PC-9 (cell line): ENCODE measurements around the gene PIAS4. TPM values are rescaled to one million over a fixed set of nuclear protein-coding genes. Genes with fewer than 3 reads are reported as not detected.
"Not testable (repeated sequence)": the region's sequence is repeated elsewhere in the genome, so short reads cannot be mapped to it uniquely, and the experiment has no call there.

ENCODE experiments used
- BruUV-seq: library from RNA; stranded (reverse); fragments of 400-500 nt; replicated peaks from 2 replicates; lab custom pipeline; 2021; lab: Mats Ljungman, UMichigan
- CTCF ChIA-PET: fragments of 300-600 bp; sonication (Branson Sonifier 250); formaldehyde crosslinking; loops from one replicate; lab custom pipeline; 2022; ENCODE audit warnings: antibody characterized with exemption; lab: Charles Lee
- POLR2A ChIA-PET: fragments of 300-600 bp; sonication (Branson Sonifier 250); formaldehyde crosslinking; loops from one replicate; lab custom pipeline; 2022; ENCODE audit warnings: antibody characterized with exemption; ENCODE audit not compliant: unreplicated experiment; lab: Charles Lee
- DNase-seq, 2 experiments: peaks; one replicate each; pipeline versions ENCODE4 v3.0.0 to v3.0.0-alpha.2; 2015 to 2022; ENCODE audit warnings: mixed read lengths in 1 of 2
- H2AFZ ChIP-seq: fragments of 200-600 bp; sonication (generic); 2 replicates; pipeline ENCODE4 v1.8.1; 2017; ENCODE audit warnings: antibody characterized with exemption
- H3F3A ChIP-seq: fragments of 200-600 bp; sonication (generic); 2 replicates; pipeline ENCODE4 v1.8.1; 2017; ENCODE audit warnings: antibody characterized with exemption, mild to moderate bottlenecking, low read depth; ENCODE audit not compliant: insufficient read depth
- H3K27ac ChIP-seq: fragments of 200-600 bp; sonication (generic); 2 replicates; pipeline ENCODE4 v1.6.1; 2016; ENCODE audit warnings: mixed run types
- H3K27me3 ChIP-seq: fragments of 200-600 bp; sonication (generic); 2 replicates; pipeline ENCODE4 v1.6.1; 2016; ENCODE audit warnings: low read depth, mixed run types; ENCODE audit not compliant: insufficient read depth
- H3K36me3 ChIP-seq: fragments of 200-600 bp; sonication (generic); 2 replicates; pipeline ENCODE4 v1.6.1; 2016; ENCODE audit warnings: low read depth, mixed run types
- H3K4me1 ChIP-seq: fragments of 200-600 bp; sonication (generic); replicated peaks from 2 replicates; pipeline ENCODE4 v1.6.1; 2016; ENCODE audit warnings: mixed run types; ENCODE audit not compliant: insufficient read depth
- H3K4me2 ChIP-seq: fragments of 200-600 bp; sonication (generic); 2 replicates; pipeline ENCODE4 v1.6.1; 2017; ENCODE audit warnings: mixed run types
- H3K4me3 ChIP-seq: fragments of 200-600 bp; sonication (generic); 2 replicates; pipeline ENCODE4 v1.6.1; 2016; ENCODE audit warnings: mixed run types
- H3K79me2 ChIP-seq: fragments of 200-600 bp; sonication (generic); 2 replicates; pipeline ENCODE4 v1.6.1; 2017; ENCODE audit warnings: low read depth, mixed run types
- H3K9me2 ChIP-seq: fragments of 200-600 bp; sonication (generic); 2 replicates; pipeline ENCODE4 v1.8.1; 2017; ENCODE audit warnings: mild to moderate bottlenecking; ENCODE audit not compliant: insufficient read depth
- H3K9me3 ChIP-seq: fragments of 200-600 bp; sonication (generic); 2 replicates; pipeline ENCODE4 v1.8.1; 2016; ENCODE audit warnings: low read depth; ENCODE audit not compliant: insufficient read depth
- H4K20me1 ChIP-seq: fragments of 200-600 bp; sonication (generic); 2 replicates; pipeline ENCODE4 v1.8.1; 2017; ENCODE audit not compliant: insufficient read depth
- CTCF ChIP-seq: fragments of 200-600 bp; sonication (generic); conservative IDR thresholded peaks from 2 replicates; pipeline ENCODE4 v1.6.1; 2017; ENCODE audit warnings: mixed run types, antibody characterized with exemption, mild to moderate bottlenecking, moderate library complexity
- EZH2 ChIP-seq: fragments of 200-600 bp; sonication (generic); IDR thresholded peaks from 2 replicates; pipeline ENCODE4 v1.8.0; 2017; ENCODE audit warnings: antibody characterized with exemption, low read depth
- intact Hi-C: fragments of 100-400 bp; cut with micrococcal nuclease; formaldehyde crosslinking; loops from one replicate; pipeline ENCODE4 v1.10.0; 2022; ENCODE audit not compliant: unreplicated experiment
- total RNA-seq: library from RNA; stranded (reverse); gene quantifications from 2 replicates; pipeline ENCODE4 v1.2.3, GENCODE V29; 2021

Gene PIAS4
- total RNA-seq, 1 experiment from 2014 or later = 26.5 TPM

GRCh38 chr19:4007836-4008539 is 452 bp downstream of the PIAS4 start:
- Histone ChIP-seq H3K9me2 (no peaks in the 10 kb centered on the region), H3K27me3 (no peaks in the 10 kb centered on the region), H3K4me2 (peak overlapping the region; percentile 89), H3K4me3 (peak overlapping the region; percentile 90), H3K36me3 (no peaks in the 10 kb centered on the region), H3K4me1 (no peaks in the 10 kb centered on the region), H3F3A (no peaks in the 10 kb centered on the region), H2AFZ (peak overlapping the region; percentile 71), H3K9me3 (no peaks in the 10 kb centered on the region), H4K20me1 (no peaks in the 10 kb centered on the region), H3K27ac (no peak overlapping the region), H3K79me2 (peaks cover 21% of the 10 kb centered on the region)
- POLR2A ChIA-PET = no interaction called here
- DNase-seq = no peak
- CTCF ChIA-PET = interaction anchor here (0.7 kb wide), 2 partner anchors 159 to 197 kb away, joined by 3 to 19 read pairs; no protein-coding TSS in a partner anchor
- TF ChIP-seq EZH2 = no peak
- no peak for TF ChIP-seq CTCF
- intact Hi-C loops = no loop called here
- no TSS peak for BruUV-seq

- peaks cover 21% of the 10 kb centered on the region for H3K79me2 ChIP-seq
- intact Hi-C loops = no loop called here
- H3F3A ChIP-seq = no peaks in the 10 kb centered on the region
- no peak overlapping the region for H3K4me2 ChIP-seq
- ChIA-PET CTCF (no interaction called here), POLR2A (no interaction called here)
- H3K4me1 ChIP-seq = no peaks in the 10 kb centered on the region
- H4K20me1 ChIP-seq = peaks cover 12% of the 10 kb centered on the region
- no TSS peak for BruUV-seq
- no peaks in the 10 kb centered on the region for H3K9me2 ChIP-seq
- no peak overlapping the region for H3K4me3 ChIP-seq
- H2AFZ ChIP-seq = no peak overlapping the region
- no peak for DNase-seq
- H3K27ac ChIP-seq = no peak overlapping the region
- no peaks in the 10 kb centered on the region for H3K36me3 ChIP-seq
- H3K27me3 ChIP-seq = no peaks in the 10 kb centered on the region
- TF ChIP-seq EZH2 = no peak
- no peak for TF ChIP-seq CTCF
- no peaks in the 10 kb centered on the region for H3K9me3 ChIP-seq
Measured at GRCh38 chr19:4009990-4010807, 2.7 kb downstream of the PIAS4 start.

- CTCF ChIA-PET = no interaction called here
- H3K79me2 ChIP-seq = peaks cover 21% of the 10 kb centered on the region
- peaks cover 15% of the 10 kb centered on the region for H4K20me1 ChIP-seq
Measured at GRCh38 chr19:4010808-4011110, 3.2 kb downstream of the PIAS4 start.

GRCh38 chr19:4011430-4011829 is 3.9 kb downstream of the PIAS4 start:
- H3F3A ChIP-seq, H3K27ac ChIP-seq, H2AFZ ChIP-seq, intact Hi-C loops, POLR2A ChIA-PET, H3K27me3 ChIP-seq, H3K4me3 ChIP-seq, BruUV-seq, H3K9me2 ChIP-seq, DNase-seq, CTCF ChIA-PET, H3K4me2 ChIP-seq, H3K9me3 ChIP-seq, H3K36me3 ChIP-seq, H3K4me1 ChIP-seq: not testable (repeated sequence)
- Histone ChIP-seq H3K79me2 (peaks cover 21% of the 10 kb centered on the region), H4K20me1 (peaks cover 15% of the 10 kb centered on the region)

More at GRCh38 chr19:4010808-4011110, 3.2 kb downstream of the PIAS4 start:
- H3K4me2 ChIP-seq = no peak overlapping the region
- POLR2A ChIA-PET = no interaction called here
- H2AFZ ChIP-seq = no peak overlapping the region
- H3K27me3 ChIP-seq = no peaks in the 10 kb centered on the region
- no peak overlapping the region for H3K27ac ChIP-seq
- H3F3A ChIP-seq = no peaks in the 10 kb centered on the region
- H3K9me3 ChIP-seq = no peaks in the 10 kb centered on the region
- no peaks in the 10 kb centered on the region for H3K36me3 ChIP-seq
- no peak for DNase-seq
- no TSS peak for BruUV-seq
- H3K4me1 ChIP-seq = no peaks in the 10 kb centered on the region
- TF ChIP-seq EZH2 = no peak
- no peak for TF ChIP-seq CTCF
- no peaks in the 10 kb centered on the region for H3K9me2 ChIP-seq
- intact Hi-C loops = no loop called here
- no peak overlapping the region for H3K4me3 ChIP-seq
